Stimulated activated CD8-positive, alpha-beta memory T cell treated with anti-CD3 and anti-CD28 coated beads, Interleukin-4, amount 100 ng/mL, for 24 hours (primary cell): ENCODE results near the gene NAA50.

Experiments used
- DNase-seq: peaks from one replicate; pipeline ENCODE4 v3.0.0-alpha.2; 2020; ENCODE audit warnings: low read depth

Gene NAA50

GRCh38 chr3:113741620-113742019, 4.4 kb downstream of the NAA50 start:
- DNase-seq, result no peak

GRCh38 chr3:113741086-113741485, 5.0 kb downstream of the NAA50 start:
- DNase-seq, result no peak

DNA sequence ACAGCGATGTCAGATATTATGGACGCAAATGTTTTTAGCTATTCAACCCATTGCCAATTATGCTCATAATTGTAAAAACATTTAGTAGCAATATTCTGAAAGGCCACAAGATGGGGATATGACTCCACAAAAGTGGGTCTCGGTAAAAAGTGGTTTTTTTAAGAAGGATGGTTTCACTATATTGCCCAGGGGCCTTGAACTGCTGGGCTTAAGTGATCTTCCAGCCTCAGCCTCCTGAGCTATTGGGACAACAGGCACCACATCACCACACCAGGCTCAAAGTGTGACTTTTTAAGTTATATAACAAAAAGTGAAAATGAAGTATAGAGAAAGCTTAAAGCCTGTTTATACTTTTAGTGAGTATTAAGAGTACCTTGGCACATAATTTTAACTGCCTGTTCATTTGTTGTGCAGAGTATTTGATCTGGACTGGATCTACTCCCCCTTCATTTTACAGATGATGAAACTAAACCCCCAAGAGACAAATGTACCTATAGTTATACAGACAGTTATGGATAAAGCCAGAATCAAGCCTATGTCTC, 9.4 kb downstream of the NAA50 start:
- DNase-seq, result no peak

GRCh38 chr3:113731694-113732093, 14.4 kb downstream of the NAA50 start:
- no peak for DNase-seq

DNA sequence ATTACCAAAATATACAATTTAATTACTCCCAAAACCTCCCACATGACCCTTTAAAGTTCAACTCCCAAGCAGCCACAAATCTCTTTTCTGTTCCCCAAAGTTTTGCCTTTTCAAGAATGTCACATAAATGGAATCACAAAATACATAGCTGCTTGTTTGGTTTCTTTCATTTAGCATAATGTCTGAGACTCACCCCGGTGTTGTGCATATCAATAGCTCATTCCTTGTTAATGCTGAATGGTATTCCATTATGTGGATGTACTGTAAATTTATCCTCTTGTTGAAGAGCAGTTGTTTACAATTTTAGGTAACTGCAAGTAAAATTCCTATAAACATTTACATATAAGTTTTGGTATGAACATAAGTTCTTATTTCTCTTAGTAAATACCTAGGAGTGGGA, 15.5 kb downstream of the NAA50 start:
- DNase-seq, result no peak

DNA sequence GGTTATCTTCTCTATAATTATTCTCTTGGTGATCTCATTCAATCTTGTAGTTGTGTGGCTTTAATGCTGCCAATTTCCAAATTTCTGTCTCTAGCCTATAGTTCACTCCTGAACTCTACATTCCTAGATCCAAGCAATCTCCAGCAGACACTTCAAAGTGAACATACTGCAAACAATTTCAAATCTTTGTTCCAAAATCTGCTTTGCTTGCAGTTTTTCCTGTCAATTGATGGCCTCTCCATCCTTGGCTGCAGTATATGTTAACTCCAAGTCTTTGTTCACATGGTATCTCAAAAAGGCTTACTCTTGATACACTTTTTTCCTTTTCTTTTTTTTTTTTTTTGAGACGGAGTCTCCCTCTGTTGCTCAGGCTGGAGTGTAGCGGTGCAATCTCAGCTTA, 17.4 kb downstream of the NAA50 start:
- DNase-seq, result no peak

- DNase-seq, result no peak
Observed at GRCh38 chr3:113721636-113722035, 24.4 kb downstream of the NAA50 start.

GRCh38 chr3:113719758-113720157, 26.3 kb downstream of the NAA50 start:
- no peak for DNase-seq

GRCh38 chr3:113719294-113719693, 26.8 kb downstream of the NAA50 start:
- DNase-seq, result no peak

GRCh38 chr3:113717818-113718217, 28.2 kb downstream of the NAA50 start:
- no peak for DNase-seq

DNA sequence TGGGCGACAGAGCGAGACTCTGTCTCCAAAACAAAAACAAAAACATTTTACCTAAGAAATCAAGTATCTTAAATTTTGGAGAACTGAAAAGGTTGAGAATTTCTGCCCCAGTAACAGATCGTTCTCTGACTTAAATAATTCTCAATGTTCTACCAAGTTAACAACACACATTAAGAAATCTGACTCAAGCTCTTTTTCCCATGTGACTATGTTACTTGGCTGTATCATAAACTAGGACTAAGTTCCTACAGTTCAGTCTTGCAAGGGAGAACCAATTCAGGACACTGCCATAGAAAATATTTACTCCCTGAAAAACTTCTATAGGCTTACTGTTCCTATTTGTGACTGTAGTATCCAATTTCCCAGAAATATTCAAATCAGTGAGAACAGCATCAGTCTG, 28.7 kb downstream of the NAA50 start:
- DNase-seq, result no peak

DNA sequence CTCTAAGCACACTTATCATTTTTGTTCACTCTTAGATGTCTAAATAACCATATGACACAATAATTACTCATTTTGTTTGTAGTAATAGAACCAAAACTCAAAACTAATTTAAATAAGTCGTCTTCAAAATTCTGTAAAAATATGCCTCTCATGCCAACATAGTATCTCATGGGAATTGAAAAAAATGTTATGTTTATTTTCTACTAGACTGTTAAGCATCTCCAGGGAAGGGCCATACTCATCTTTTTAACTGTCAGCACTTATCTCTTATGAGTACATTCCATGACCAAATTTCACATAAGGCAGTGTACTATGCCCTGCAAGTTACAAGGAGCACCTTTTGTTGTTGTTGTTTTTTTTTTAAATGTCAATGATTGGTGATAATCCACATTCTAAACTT, 31.3 kb downstream of the NAA50 start:
- DNase-seq, result no peak

- DNase-seq, result no peak
Observed at GRCh38 chr3:113712129-113712528, 33.9 kb downstream of the NAA50 start.

GRCh38 chr3:113707835-113708234, 38.2 kb downstream of the NAA50 start:
- DNase-seq, result no peak

GRCh38 chr3:113698956-113699355, 47.1 kb downstream of the NAA50 start:
- peak; percentile 4 for DNase-seq

DNA sequence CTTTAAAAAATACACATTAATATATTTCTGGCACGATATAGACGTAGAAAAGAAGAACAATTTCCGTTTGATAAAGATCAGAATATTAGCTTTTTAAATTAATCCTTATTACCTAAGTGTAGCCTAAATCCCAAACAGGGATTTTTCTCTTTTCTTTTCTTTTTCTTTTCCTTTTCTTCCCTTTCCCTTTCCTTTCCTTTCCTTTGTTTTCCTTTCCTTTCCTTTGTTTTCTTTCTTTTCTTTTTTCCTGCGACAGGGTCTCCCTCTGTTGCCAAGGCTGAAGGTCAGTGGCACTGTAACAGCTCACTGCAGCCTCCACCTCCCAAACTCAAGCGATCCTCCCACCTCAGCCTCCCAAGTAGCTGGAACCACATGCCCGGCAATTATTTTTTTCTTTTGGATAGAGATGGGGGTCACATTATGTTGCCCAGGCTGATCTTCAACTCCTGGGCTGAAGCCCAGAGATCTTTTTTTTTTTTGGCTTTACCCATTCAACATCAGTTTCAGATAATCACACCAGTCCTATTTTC, 47.8 kb downstream of the NAA50 start:
- DNase-seq, result no peak

- DNase-seq, result no peak
Observed at GRCh38 chr3:113697500-113698090, 48.5 kb downstream of the NAA50 start.

DNA sequence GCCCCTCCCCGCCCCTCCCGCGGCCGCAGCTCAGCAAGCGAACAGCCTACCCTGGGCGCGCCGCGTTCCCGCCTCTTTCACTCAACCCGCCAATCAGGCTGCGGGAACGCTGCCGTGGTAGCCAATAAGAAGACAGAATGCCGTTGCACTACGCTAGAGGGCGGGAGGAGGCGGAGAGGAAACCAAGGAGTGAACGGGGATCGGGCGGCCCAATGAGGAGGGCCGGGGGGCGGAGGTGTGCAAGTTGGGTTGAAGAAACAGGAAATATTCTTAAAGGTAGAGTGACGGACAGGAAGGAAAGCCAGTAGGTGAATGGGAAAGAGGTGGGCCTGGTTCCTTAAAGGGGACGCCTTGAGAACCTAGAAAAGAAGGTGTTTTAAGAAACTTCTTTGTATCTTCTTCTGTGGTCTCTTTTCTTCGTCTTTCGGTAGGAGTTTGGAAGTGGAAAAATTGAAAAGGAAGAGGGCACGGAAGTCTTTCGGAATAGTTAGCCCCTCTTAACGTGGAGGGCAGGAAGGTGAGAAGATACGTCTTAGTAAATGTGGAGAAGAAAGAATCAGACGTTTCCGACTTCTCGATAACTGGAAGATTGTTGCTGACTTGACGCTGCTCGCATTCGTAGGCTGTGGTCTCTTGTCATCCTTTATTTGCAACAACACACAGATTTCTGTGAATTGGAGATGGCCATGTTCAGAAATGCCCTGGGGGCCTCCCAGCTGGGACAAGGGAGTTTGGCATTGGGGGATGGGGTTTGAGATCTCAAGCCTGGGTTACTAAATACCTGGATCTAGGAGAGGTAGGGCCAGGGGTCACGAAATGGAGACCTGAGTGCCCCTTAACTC, 49.2 kb downstream of the NAA50 start:
- peak; percentile 95 for DNase-seq

- DNase-seq, result peak; percentile 70
Observed at GRCh38 chr3:113695786-113696645, 50.0 kb downstream of the NAA50 start, which contains the start of gene USF3. USF3 (minus strand) TSS chr3:113696642; CDS start chr3:113674878, 21,764 bp downstream.

- DNase-seq, result no peak
Observed at GRCh38 chr3:113695431-113695785, 50.6 kb downstream of the NAA50 start.

- DNase-seq, result no peak
Observed at GRCh38 chr3:113690482-113690881, 55.6 kb downstream of the NAA50 start.
